Measurements from ENCODE around the gene SRA1.

DNA sequence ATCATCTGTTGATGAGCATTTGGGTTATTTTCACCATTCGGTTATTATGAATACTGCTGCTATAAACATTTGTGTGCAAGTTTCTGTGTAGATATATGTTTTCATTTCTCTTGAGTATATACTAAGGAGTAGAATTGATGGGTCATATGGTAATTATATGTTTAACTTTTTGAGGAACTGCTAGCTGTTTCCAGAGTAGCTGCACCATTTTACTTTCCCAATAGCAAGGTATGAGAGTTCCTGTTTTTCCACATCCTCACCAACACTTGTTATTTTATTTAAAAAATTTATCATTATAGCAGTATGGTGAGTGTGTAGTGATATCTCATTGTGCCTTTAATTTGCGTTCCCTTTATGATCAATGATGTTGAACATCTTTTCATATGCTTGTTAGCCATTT, 46.5 kb upstream of the SRA1 start:
- TF ChIP-seq, protein P1, sequence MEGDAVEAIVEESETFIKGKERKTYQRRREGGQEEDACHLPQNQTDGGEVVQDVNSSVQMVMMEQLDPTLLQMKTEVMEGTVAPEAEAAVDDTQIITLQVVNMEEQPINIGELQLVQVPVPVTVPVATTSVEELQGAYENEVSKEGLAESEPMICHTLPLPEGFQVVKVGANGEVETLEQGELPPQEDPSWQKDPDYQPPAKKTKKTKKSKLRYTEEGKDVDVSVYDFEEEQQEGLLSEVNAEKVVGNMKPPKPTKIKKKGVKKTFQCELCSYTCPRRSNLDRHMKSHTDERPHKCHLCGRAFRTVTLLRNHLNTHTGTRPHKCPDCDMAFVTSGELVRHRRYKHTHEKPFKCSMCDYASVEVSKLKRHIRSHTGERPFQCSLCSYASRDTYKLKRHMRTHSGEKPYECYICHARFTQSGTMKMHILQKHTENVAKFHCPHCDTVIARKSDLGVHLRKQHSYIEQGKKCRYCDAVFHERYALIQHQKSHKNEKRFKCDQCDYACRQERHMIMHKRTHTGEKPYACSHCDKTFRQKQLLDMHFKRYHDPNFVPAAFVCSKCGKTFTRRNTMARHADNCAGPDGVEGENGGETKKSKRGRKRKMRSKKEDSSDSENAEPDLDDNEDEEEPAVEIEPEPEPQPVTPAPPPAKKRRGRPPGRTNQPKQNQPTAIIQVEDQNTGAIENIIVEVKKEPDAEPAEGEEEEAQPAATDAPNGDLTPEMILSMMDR (IDR thresholded peaks at IDR 0.05; ENCODE audit: insufficient read depth, low read length): no peak
- TF ChIP-seq POLR2AphosphoS5 (IDR thresholded peaks at IDR 0.05; ENCODE audit: low read depth): no peak
- TF ChIP-seq, protein P2, sequence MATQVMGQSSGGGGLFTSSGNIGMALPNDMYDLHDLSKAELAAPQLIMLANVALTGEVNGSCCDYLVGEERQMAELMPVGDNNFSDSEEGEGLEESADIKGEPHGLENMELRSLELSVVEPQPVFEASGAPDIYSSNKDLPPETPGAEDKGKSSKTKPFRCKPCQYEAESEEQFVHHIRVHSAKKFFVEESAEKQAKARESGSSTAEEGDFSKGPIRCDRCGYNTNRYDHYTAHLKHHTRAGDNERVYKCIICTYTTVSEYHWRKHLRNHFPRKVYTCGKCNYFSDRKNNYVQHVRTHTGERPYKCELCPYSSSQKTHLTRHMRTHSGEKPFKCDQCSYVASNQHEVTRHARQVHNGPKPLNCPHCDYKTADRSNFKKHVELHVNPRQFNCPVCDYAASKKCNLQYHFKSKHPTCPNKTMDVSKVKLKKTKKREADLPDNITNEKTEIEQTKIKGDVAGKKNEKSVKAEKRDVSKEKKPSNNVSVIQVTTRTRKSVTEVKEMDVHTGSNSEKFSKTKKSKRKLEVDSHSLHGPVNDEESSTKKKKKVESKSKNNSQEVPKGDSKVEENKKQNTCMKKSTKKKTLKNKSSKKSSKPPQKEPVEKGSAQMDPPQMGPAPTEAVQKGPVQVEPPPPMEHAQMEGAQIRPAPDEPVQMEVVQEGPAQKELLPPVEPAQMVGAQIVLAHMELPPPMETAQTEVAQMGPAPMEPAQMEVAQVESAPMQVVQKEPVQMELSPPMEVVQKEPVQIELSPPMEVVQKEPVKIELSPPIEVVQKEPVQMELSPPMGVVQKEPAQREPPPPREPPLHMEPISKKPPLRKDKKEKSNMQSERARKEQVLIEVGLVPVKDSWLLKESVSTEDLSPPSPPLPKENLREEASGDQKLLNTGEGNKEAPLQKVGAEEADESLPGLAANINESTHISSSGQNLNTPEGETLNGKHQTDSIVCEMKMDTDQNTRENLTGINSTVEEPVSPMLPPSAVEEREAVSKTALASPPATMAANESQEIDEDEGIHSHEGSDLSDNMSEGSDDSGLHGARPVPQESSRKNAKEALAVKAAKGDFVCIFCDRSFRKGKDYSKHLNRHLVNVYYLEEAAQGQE (IDR thresholded peaks at IDR 0.05; ENCODE audit: insufficient replicate concordance, low read depth): no peak
- TF ChIP-seq GABPA (IDR thresholded peaks at IDR 0.05; ENCODE audit: low read depth): no peak

All from HL-60 (cell line).